Panc1 (cell line): Measurements from ENCODE around the gene DOCK1. TPM values are rescaled to one million over a fixed set of nuclear protein-coding genes. Genes with fewer than 3 reads are reported as not detected.

Experiments
- ATAC-seq: fragments of 200-7000 bp; cut with Tn5 transposase; 2 replicates; pipeline ENCODE4 v1.9.1; 2020; ENCODE audit warnings: mild to moderate bottlenecking, moderate library complexity
- BruUV-seq: library from RNA; stranded (reverse); fragments of 400-500 nt; replicated peaks from 2 replicates; lab custom pipeline; 2021; lab: Mats Ljungman, UMichigan
- CTCF ChIA-PET: fragments of 300-600 bp; sonication (Branson Sonifier 250); formaldehyde crosslinking; loops from one replicate; lab custom pipeline; 2022; ENCODE audit warnings: antibody characterized with exemption; lab: Charles Lee
- POLR2A ChIA-PET: fragments of 300-600 bp; sonication (Branson Sonifier 250); formaldehyde crosslinking; loops from one replicate; lab custom pipeline; 2022; ENCODE audit warnings: antibody characterized with exemption; lab: Charles Lee
- DNase-seq: peaks from one replicate; pipeline ENCODE4 v3.0.0-alpha.2; 2010; ENCODE audit warnings: low read depth, low spot score
- H3K27ac ChIP-seq: 2 replicates; pipeline ENCODE4 v1.5.1; 2011; ENCODE audit warnings: mild to moderate bottlenecking, low read length, inconsistent platforms
- H3K27me3 ChIP-seq: fragments of 200-500 bp; sonication (Bioruptor generic); 2 replicates; pipeline ENCODE4 v1.6.0; 2014; ENCODE audit warnings: low read length, inconsistent platforms; ENCODE audit not compliant: control insufficient read depth, insufficient read depth
- H3K36me3 ChIP-seq: fragments of 200-500 bp; sonication (Bioruptor generic); 2 replicates; pipeline ENCODE4 v1.5.1; 2014; ENCODE audit warnings: inconsistent platforms, mild to moderate bottlenecking, low read length, moderate library complexity; ENCODE audit not compliant: control insufficient read depth, insufficient read depth
- H3K4me1 ChIP-seq: 2 replicates; pipeline ENCODE4 v1.5.1; 2011; ENCODE audit warnings: inconsistent platforms, mild to moderate bottlenecking, low read length, moderate library complexity; ENCODE audit not compliant: control insufficient read depth, insufficient read depth
- H3K4me3 ChIP-seq, 2 experiments: 2 replicates each; pipeline ENCODE4 v1.5.1; 2011 to 2012; ENCODE audit warnings: low read depth in 2 of 2, low read length in 2 of 2, mild to moderate bottlenecking in 2 of 2, inconsistent platforms in 1 of 2, moderate library complexity in 1 of 2
- H3K9me3 ChIP-seq: fragments of 200-500 bp; sonication (Bioruptor generic); 2 replicates; pipeline ENCODE4 v1.5.1; 2014; ENCODE audit warnings: low read depth, mild to moderate bottlenecking, inconsistent platforms, low read length, moderate library complexity; ENCODE audit not compliant: control insufficient read depth, insufficient read depth
- CTCF ChIP-seq: fragments of 450-650 bp; IDR thresholded peaks from 2 replicates; pipeline ENCODE4 v1.5.1; 2017; ENCODE audit warnings: mild to moderate bottlenecking
- POLR2AphosphoS5 ChIP-seq: IDR thresholded peaks from 2 replicates; pipeline ENCODE4 v1.6.1; 2012; ENCODE audit warnings: mild to moderate bottlenecking, low read depth, low read length, moderate library complexity
- REST ChIP-seq, 2 experiments: IDR thresholded peaks; 2 replicates each; pipeline ENCODE4 v1.6.1; 2011 to 2012; ENCODE audit warnings: low read depth in 2 of 2, control low read depth in 1 of 2, low read length in 1 of 2, mild to moderate bottlenecking in 1 of 2, moderate library complexity in 1 of 2; ENCODE audit not compliant: insufficient read depth in 1 of 2
- SIN3A ChIP-seq: IDR thresholded peaks from 2 replicates; pipeline ENCODE4 v1.6.1; 2012; ENCODE audit warnings: low read depth, mild to moderate bottlenecking, low read length, moderate library complexity, borderline replicate concordance; ENCODE audit not compliant: insufficient read depth
- TCF7L2 ChIP-seq: IDR thresholded peaks from 2 replicates; pipeline ENCODE4 v1.6.1; 2011; ENCODE audit warnings: mild to moderate bottlenecking, low read depth, low read length, inconsistent platforms
- in situ Hi-C: cut with HindIII; loops from 2 replicates; pipeline ENCODE4 v1.10.0; 2016; ENCODE audit warnings: low sequenced_read_pairs, low pct_unique_long_range_greater_than_20kb
- intact Hi-C: fragments of 100-400 bp; cut with micrococcal nuclease; formaldehyde crosslinking; loops from one replicate; pipeline ENCODE4 v1.10.0; 2022; ENCODE audit not compliant: unreplicated experiment
- total RNA-seq: library from RNA; stranded (reverse); gene quantifications from one replicate; pipeline ENCODE4 v1.2.1, GENCODE V29; 2021; ENCODE audit not compliant: unreplicated experiment

The DOCK1 gene
- total RNA-seq, 1 experiment from 2014 or later = 67.6 TPM

- in situ Hi-C loops (no loop called here), intact Hi-C loops (no loop called here)
- ChIA-PET CTCF (no interaction called here), POLR2A (no interaction called here)
- Histone ChIP-seq H3K4me3 (no peak overlapping the region), H3K9me3 (no peaks in the 10 kb centered on the region; the same call in 1 of the 2 replicates), H3K4me1 (no peaks in the 10 kb centered on the region), H3K27me3 (no peaks in the 10 kb centered on the region), H3K36me3 (no peaks in the 10 kb centered on the region), H3K27ac (no peak overlapping the region)
- BruUV-seq = no TSS peak
- TF ChIP-seq SIN3A (no peak), REST (IDR thresholded peaks at IDR 0.05; ENCODE audit: insufficient read depth in 1 of 2, low read depth in 2 of 2, low read length in 1 of 2) (no peak), TCF7L2 (no peak), POLR2AphosphoS5 (no peak), CTCF (no peak)
- DNase-seq (no peak), ATAC-seq (no peak)
Observed at GRCh38 chr10:126948355-126949160, 43.3 kb downstream of the DOCK1 start.

- Histone ChIP-seq H3K27me3 (no peaks in the 10 kb centered on the region), H3K36me3 (no peaks in the 10 kb centered on the region), H3K4me3 (no peak overlapping the region), H3K4me1 (no peaks in the 10 kb centered on the region), H3K9me3 (no peaks in the 10 kb centered on the region; the same call in 1 of the 2 replicates), H3K27ac (no peak overlapping the region)
- DNase-seq = no peak
- TF ChIP-seq POLR2AphosphoS5 (no peak), TCF7L2 (no peak), CTCF (no peak), REST (IDR thresholded peaks at IDR 0.05; ENCODE audit: insufficient read depth in 1 of 2, low read depth in 2 of 2, low read length in 1 of 2) (no peak), SIN3A (no peak)
- POLR2A ChIA-PET = no interaction called here
- no peak for ATAC-seq
- intact Hi-C loops (no loop called here), in situ Hi-C loops (no loop called here)
- no TSS peak for BruUV-seq
- CTCF ChIA-PET = no interaction called here
Observed at GRCh38 chr10:126949161-126949503, 43.9 kb downstream of the DOCK1 start.
